Eye (tissue), 1 donor: Measurements from ENCODE around the gene TMEM50A.
A peak's percentile ranks its signal among the peaks of the same experiment; 100 is the strongest.
"Not testable (repeated sequence)": the region's sequence is repeated elsewhere in the genome, so short reads cannot be mapped to it uniquely, and the experiment has no call there.

ENCODE experiments used
- DNase-seq: peaks from one replicate; pipeline ENCODE4 v3.0.0-alpha.2; 2015

Gene TMEM50A

GRCh38 chr1:25337483-25338187 is 499 bp upstream of the TMEM50A start:
- DNase-seq = peak; percentile 65

DNA sequence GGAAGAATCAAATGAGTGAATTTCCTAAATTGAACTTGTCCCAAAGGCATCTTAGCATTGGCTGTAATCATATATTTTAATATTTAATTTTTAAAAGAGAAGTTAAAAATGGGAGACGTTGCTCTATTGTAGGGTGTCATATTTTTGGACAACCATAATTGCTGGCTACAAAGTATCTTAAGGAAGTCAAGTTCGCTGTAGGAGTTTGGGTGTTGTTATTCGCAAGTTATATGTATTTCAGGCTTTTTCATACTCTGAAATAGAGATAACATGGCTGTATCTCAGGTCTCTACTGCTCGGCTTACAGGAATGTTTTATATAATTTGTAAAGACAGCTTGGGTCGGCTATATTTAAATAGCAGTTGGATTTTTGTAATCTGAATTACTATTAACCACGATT is 852 bp downstream of the TMEM50A start:
- DNase-seq = no peak

DNA sequence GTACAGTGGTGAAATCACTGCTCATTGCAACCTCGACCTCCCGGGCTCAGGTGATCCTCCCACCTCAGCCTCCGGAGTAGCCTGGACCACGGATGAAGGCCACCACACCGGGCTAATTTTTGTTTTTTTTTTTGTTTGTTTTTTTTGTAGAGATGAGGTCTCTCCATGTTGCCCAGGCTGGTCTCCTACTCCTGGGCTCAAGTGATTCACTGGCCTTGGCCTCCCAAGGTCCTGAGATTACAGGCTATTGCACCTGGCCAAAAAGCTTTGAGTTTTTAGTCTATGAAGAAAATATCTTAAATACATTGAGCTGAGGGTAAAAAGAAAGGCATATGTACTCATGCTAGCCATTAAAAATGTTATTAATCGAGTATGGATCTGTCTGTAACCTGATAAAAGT is 3.6 kb downstream of the TMEM50A start:
- DNase-seq = no peak

- DNase-seq = no peak
Observed at GRCh38 chr1:25342846-25343245, 4.7 kb downstream of the TMEM50A start.

- DNase-seq = no peak
Observed at GRCh38 chr1:25343872-25344271, 5.7 kb downstream of the TMEM50A start.

- no peak for DNase-seq
Observed at GRCh38 chr1:25347556-25347955, 9.4 kb downstream of the TMEM50A start.

DNA sequence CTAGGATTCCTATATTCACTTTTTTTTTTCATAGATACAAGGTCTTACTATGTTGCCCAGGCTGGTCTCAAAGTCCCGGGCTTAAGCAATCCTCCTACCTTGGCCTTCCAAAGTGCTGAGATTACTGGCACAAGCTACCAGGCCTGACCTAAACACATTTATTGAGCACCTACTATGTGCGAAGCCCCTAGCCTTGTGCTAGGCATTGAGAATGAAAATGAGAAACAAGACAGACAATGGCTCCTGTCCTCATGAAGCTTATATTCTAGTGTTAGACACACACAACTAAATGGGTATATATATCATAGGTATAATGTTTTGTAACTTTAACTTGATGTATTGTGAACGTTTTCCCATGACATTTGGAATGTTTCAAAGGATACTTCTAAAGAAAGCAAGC is 11.5 kb downstream of the TMEM50A start:
- DNase-seq = no peak

DNA sequence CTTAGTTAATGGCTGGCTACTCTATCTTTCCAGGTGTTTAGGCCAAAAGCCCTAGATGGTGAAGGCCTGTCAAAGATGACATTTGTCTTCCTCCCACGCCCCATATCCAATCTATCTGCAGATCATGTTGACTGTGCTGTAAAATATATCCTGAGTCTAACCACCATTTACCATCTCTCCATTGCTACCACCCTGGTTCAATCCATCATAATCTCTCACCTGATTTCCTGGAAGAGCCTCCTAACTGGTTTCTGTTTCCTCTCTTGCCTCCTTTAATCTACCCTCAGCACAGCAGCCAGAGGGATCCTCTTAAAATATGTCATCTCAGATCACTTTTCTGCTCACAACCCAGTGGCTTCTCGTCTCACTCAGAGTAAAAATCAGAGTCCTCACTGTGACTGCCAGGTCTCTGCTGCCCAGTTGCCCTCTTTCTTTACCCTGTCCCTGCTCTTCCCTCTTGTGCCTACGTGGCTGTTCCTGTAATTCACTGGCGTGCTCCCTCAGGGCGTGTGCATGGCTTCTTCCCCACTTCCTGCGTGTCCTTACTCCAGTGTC is 17.8 kb downstream of the TMEM50A start:
- no peak for DNase-seq

GRCh38 chr1:25356441-25356840 is 18.3 kb downstream of the TMEM50A start:
- DNase-seq = no peak

DNA sequence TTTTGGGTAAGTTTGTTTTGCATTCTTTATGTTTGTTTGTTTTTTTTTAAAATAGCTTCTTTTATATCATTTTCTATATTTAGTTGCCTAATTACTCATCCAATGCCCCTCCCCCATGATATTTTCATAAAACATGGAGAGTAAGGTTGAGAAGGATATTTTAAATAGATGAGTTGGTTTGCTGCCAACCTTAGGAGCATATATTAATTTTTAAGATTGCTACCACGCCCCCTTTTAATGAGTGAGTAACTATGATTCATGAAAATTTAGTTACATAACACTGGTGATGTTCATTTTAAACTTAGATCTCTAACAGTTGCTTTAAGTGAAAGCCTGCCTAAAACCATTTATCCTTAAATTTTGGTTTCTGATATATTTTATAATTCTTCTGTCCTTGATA is 18.7 kb downstream of the TMEM50A start:
- no peak for DNase-seq

- DNase-seq = no peak
Observed at GRCh38 chr1:25360596-25361581, 22.8 kb downstream of the TMEM50A start.

GRCh38 chr1:25361901-25362300 is 23.8 kb downstream of the TMEM50A start:
- no peak for DNase-seq

GRCh38 chr1:25362634-25363559 is 24.8 kb downstream of the TMEM50A start:
- not testable (repeated sequence) for DNase-seq

DNA sequence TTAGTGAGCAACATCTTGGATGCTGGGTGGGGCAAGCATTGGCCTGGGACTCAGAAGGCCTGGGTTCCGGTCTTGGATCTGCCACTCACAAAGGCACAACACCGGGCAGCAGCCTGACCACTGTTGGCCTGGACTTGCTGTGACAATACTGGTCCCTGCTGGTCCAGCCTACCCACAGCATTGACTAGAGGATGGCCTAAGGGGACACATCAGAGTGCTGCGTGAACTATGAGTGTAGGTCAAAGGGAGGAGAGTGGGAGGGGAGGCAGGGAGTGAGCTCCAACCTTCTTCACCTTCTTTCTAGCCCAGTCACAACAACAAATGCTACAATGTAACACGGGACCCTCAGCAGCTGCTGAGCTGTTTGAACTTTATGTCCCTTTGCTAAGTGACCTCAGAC is 31.1 kb downstream of the TMEM50A start:
- no peak for DNase-seq

DNA sequence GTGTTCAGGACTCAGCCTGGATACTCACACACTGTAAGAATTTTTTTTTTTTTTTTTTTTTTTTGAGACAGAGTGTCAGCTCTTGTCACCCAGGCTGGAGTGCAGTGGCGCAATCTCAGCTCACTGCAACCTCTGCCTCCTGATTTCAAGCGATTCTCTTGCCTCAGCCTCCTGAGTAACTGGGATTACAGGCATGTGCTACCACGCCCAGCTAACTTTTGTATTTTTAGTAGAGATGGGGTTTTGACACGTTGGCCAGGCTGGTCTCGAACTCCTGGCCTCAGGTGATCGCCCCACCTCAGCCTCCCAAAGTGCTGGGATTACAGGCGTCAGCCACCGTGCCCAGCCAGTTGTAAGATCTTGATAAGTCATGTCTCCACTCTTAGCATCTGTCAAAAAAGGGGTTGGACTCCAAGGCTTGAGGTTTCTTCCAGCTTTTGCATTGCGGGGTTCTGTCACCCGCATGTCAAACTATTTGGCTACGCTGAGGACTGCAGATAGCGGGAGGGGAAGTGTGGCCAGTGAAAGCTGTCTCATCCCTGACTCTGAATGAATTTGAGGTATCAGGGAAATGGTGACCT is 31.6 kb downstream of the TMEM50A start:
- not testable (repeated sequence) for DNase-seq

GRCh38 chr1:25371757-25372156 is 33.6 kb downstream of the TMEM50A start:
- not testable (repeated sequence) for DNase-seq

DNA sequence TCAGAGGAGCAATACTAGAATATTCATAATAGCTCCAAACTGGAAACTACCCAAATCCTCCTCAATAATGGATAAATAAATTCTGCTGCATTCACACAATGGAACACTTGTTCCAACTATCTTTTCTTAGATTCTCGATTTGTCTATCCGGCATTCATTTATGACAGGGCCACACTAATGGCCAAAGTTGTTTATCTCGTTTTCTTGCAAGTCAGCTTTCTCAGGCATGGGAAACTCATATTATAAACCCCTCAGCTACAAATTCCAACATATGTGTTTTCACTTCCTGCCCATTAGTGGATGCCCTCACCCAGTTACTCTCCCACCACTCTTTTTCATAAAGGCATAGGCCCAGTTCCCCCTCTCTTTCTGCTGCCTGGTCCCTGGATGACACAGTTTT is 40.2 kb downstream of the TMEM50A start:
- DNase-seq = not testable (repeated sequence)

GRCh38 chr1:25382543-25382942 is 44.4 kb downstream of the TMEM50A start:
- DNase-seq = not testable (repeated sequence)

- not testable (repeated sequence) for DNase-seq
Observed at GRCh38 chr1:25383090-25383489, 45.0 kb downstream of the TMEM50A start.

- DNase-seq = not testable (repeated sequence)
Observed at GRCh38 chr1:25383875-25384274, 45.7 kb downstream of the TMEM50A start.

DNA sequence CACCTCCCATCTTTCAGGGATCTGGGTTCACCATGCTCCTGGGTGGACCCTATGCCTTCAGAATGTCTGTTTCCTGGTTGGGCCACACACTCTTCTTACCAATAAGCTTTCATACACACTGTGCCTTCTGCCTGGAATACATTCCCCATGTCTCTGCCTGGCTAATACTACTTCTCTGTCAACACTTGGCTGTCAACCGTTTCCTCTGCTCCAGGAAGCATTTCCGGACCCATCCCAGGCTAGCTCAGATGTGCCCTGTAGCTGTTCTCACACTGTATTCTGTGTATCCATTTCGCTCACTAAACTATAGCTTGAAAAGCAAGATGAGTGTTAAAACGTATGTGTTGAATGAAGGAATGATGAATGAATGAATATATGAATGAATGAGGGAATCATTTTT is 49.0 kb downstream of the TMEM50A start:
- not testable (repeated sequence) for DNase-seq

- not testable (repeated sequence) for DNase-seq
Observed at GRCh38 chr1:25388691-25389090, 50.6 kb downstream of the TMEM50A start.
